ENCODE results near the gene RPS15.

RPS15 gene

DNA sequence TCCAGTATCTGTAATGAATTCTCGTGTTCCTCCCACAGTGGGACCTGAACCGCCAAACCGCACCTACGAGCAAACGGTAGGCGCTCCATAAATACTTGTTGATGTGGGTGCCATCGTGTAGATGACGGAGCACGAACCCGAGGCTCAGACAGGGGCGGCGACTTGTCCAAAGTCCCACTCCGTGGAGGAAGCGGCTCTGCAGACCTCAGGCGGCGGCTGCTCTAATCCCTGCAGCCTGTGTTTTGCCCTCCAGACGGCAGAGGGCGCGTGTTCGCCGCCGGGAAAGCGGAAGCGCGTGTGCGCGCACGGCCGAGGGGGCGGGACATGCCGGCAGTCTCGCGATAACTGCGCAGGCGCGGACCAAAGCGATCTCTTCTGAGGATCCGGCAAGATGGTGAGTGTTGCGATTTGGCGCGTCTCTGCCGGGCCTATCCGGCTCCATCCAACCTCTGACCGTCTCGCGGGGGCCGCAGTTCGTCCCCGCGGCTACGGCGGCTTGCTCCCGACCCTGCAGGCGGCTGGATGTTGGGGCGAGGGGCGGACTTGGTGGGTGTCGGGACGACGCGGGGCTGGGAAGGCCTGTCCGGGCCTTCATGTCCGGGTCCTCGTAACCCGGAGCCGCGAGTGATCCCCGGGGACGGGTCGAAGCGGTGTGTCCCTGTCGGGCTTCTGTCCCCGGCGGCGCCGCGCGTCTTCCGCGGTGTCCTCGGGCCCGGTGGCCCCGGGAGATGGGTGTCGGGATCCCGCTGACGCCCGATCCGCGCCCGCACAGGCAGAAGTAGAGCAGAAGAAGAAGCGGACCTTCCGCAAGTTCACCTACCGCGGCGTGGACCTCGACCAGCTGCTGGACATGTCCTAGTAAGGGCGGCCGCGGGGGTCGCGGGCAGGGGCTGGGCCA, at the start of gene RPS15:
RPS15 (plus strand) TSS at position 362 of the 898 bp plus-strand sequence; CDS start at position 392, 30 bp downstream.
- DNase-seq: peak; percentile 87 to 95 (median 94)

DNA sequence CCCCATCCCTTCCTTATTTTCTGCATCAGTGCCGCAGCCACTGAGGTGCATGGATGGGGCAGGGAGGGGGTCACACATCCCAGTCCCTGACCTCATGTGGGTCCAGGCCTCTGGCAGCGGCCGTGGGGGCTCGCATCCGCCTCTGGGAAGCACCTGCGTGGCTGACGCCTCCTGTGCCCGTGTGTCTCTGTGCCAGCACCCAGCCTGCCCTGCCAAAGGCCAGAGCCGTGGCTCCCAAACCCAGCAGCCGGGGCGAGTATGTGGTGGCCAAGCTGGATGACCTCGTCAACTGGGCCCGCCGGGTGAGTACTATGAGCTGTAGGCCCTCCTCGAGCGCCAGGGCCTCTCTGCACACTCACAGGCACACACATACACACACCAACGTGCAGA, 49.6 kb upstream of the RPS15 start:
- DNase-seq: no peak

DNA sequence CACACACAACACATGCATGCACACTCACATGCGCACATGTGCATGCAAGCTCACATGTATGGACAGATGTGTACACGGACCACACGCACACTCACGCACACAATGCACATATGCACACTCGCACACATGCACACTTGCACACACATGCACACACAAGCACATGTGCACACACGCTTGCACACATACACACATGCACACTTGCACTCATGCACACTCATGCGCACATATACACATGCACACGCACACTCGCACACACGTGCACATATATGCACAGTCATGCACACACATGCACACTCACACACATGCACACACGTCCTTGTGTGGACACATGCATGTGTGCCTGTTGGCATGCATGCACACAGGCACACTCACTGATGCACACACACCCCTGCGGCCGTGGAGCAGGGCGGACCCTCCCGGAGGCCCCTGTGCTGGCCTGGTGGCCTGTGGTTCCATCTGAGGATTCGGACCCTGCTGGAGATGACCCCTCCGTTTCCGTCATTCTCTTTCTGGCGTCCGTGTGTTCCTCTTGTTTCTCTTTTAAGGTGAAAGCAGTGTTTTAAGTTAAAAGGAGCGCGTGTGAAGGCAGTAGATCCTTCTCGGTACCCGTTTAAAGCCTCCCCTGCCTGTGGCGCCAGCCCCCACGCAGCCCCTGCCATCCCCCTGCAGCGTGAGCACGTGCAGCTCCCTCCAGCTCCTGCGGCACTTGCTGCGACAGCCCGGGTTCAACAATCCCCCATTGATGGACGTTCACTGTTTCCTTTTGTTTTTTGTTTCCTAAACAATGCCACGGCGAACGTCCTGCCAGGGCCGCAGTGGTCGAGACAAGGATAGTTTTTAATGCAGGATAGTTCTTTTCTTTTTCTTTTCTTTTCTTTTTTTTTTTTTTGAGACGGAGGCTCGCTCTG, 48.9 kb upstream of the RPS15 start:
- no peak for DNase-seq

DNA sequence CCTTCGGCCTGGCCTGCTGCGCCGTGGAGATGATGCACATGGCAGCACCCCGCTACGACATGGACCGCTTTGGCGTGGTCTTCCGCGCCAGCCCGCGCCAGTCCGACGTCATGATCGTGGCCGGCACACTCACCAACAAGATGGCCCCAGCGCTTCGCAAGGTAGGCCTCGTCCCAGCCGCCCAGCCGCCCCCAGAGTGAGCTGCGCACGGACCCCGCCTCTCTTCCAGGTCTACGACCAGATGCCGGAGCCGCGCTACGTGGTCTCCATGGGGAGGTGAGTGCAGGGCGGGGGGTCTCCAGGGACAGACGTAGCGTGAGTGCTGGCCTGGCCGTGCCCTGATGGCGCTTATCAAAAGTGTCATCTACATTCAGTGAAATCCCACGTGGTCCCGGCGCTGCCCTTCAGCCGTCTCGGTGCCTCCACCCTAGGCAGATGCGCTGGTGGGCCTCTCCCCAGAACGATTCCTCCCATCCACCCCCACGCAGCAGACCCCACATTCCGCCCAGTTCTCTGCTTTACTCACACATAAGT, 47.2 kb upstream of the RPS15 start:
- no peak for DNase-seq

DNA sequence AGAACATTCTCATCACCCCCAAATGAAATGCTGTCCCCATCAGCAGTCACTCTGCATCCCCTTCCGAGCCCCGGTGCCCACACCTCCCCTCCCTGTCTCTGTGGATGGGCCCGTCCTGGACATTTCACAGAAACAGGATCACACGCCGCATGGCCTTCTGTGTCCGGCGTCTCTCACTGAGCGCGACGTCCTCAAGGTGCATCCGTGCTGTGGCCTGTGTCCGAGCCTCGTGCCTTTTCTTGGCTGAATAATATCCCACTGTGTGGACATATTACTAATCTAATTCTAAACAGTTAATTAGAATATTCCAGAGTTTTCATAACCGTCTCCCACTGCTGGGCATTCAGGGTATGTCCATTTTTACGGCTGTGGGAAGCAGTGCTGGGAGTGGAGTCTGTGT, 45.8 kb upstream of the RPS15 start:
- no peak for DNase-seq

DNA sequence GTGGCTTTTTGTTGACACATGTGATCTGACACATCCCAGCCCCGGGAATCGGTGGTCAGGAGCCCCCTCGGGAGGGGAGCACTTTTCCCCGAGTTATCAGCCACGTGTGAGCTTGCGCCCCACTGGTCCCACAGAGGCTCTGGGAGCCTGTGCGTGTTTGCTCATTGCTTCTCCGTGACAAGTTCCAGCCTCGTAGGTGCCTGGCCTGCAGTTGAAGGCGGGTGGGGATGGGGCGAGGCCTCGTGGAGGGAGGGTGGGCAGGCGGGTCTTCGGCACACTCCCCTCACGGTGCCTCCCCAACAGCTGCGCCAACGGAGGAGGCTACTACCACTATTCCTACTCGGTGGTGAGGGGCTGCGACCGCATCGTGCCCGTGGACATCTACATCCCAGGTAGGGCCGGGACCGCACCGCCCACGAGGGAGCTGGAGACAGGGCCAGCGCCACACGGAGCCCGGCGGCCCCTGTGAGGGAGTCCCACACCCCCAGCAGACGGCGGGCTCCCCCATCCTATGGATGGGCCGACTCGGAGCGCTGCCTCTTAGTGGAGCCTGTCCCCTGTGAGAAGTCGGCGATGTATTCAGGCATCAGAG, 45.2 kb upstream of the RPS15 start:
- no peak for DNase-seq

DNA sequence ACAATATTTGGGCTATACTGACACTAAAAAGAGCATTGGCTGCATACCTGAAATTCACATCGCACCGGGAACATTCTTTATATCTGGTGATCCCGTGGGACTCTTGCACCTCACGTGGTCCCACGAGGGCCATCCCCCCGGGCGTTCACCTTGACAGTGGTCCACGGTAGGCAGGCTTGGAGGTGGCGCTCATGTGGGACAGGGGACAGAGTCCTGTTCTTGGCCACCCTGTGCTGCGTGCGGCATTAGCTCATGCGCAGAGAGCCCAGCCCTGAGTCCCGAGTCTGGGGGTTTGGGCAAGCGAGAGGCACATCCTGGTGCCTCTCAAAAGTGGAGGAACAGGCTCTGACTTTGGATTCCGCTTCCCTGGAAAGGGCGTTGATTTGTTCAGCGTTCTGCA, 44.4 kb upstream of the RPS15 start:
- no peak for DNase-seq

DNA sequence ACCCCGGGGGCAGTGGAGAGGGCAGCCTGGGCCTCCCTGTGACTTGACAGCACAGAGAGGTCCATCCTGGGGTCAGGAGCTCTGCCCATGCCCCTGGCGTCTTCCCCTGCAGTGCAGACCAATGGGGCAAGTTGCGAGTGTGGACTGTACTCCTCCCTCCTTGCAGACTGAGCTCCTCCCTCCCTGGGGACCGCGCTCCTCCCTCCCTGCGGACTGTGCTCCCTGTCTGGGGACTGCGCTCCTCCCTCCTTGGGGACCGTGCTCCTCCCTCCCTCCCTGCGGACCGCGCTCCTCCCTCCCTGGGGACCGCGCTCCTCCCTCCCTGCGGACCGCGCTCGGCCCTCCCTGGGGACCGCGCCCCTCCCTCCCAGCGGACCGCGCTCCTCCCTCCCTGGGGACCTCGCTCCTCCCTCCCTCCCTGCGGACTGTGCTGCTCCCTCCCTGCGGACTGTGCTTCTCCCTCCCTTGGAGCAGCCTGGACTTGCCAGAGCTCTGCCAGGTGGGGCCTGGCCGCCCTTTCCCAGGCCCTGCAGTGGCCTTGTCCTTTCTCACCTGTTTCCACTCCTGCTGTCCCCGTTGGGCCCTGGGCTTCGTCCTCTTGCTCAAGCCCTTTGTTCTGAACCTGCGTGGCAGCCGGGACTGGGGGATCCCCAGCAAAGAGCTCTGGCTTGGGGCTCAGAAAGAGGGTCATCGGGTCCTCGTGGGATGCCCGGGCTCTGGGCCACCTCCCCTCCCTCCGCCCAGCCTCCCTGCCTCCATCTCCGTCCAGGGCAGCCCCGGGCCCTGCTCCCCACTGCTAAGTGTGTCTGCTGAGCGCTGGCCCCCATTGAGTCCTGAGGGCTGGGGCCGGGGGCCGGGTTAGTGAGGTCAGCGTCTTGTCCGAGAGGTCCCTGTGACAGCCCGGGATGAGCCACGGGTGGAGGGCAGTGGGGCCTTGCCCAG, 43.7 kb upstream of the RPS15 start:
- DNase-seq: no peak

DNA sequence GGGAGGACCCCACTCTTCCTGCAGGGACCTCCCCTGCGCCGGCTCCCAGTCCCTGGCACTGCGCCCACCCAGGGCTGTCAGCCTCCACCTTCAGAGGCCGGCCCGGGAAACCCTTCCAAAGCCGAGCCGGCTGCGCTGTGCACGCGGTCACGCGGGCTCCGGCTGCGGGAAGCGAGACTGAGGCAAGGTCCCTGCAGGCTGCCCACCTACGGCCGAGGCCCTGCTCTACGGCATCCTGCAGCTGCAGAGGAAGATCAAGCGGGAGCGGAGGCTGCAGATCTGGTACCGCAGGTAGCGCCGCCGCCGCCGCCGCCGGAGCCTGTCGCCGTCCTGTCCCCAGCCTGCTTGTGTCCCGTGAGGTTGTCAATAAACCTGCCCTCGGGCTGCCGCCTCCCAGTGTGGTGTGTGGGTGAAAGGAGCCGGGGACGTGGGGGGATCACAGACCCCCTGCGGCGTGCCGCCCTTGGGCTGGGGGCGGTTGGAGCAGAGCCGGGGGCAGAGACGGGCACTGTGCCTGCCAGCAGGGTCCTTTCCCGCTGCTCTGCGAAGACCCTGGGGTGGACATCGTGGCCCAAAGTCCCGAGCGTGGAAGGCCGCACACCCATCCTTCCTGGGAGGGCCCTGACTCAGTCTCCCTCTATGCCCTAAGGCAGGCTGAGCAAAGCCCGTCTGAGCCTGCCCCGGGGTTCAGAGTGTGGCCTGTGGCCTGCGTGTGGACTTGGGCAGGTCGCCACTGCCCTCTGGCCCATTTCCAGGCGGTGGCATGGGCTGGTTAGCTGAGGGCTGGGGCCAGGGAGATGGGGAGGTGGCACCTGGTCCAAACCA, 42.8 kb upstream of the RPS15 start:
- DNase-seq: no peak

DNA sequence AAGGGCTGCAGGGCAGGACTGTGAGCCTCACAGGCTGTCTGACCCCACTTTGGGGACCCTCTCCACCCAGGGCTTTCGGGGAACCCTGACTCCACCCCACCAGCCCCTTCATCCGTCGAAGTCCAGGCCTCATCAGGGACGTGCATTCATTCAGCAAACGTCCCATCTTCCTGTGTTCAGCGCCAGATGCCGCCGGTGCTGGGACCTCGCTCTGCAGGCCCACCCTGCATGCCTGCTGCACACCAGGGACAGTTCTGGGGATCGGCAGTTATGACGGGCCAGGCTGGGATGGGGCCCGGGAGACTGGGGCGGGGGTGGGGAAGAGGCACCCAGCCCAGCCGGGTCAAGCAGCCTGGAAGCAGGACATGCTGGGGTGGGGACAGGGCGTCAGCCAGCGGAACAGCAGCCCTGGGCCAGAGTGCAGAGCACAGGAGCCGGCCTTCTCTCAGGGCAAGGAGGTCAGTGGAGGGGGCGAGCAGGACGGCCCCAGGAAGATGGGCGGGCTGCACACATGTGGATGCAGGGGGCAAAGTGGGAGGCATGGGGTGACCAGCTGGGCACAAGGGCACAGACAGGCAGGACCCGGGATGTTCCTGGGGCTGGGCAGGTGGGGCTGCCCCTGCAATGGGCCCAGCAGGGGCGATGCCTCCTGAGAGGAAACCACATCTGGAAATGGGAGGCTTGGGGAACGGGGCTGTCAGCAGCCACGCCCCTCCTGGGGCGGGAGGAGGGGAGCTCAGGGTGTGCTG, 42.0 kb upstream of the RPS15 start:
- no peak for DNase-seq

DNA sequence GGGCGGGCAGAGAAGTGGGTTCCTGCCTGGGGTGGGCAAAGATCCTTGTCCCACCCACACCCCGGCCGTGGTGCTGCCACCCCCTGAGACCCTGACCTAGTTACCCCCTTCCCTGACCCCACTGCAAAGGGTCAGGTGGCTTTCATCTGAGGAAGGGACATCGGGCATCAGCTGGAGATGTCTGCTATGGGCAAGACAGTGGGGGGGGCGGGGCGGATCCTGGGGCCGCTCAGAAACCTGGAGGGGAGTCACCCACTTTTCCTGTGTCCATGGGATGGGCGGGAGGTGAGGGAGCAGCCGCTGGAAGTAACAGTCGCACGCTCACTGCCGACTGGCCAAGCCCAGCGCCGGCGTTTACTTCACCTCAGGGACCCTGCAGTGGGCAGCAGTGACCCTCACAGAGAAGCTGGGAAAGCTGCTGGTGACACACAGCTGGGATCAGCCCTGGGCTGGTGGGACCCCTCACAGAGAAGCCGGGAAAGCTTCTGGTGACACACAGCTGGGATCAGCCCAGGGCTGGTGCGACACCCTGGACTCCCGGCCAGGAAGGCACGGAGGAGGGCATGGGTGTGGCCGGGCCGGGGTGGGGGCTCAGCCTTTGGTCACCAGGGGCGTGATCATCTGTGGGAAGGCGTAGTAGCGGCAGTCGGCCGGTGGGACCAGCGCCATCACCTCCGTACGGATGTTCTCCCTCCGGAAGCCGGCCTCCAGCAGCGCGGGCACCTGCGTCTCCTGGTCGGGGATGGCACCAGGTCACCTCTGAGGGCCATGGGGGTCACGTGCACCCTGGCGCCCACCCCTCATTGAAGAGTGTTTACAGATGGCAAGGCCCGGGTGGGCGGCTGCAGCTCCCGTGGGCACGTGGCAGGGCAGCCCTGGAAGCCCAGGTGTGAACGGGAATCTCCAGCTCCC, 41.2 kb upstream of the RPS15 start:
- no peak for DNase-seq

DNA sequence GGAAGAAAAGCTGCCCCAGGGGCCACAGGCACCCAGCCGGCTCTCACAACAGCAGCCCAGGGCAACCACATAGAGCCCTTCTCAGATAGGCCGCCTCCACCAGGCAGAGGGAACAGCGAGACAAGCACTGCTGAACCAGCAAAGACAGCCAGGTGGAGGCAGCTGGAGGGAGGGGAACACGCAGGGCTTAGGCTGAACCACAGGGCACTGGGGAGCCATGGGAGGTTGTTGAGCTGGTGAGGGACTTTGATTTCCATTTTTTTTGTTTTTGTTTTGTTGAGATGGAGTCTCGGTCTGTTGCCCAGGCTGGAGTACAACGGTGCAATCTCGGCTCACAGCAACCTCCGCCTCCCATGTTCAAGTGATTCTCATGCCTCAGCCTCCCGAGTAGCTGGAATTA, 40.4 kb upstream of the RPS15 start:
- DNase-seq: no peak

DNA sequence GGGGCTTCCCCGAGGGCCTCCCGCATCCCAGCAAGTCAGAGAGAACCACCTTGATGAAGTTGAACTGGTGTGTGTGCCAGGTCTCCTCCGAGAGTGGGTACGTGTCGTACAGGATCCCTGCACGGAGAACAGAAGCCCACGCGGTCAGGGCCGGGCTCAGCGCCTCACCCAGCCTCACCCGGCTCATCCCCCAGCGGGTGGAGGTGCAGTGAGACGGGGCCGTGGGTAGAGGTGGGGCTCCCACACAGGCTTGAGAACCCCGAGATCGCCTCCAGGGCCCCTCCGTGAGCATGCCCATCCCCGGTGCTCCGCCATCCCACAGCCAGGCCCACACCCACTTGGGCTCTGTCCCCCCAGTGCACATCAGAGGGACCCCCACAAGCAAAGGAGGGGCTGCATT, 39.1 kb upstream of the RPS15 start:
- DNase-seq: no peak

DNA sequence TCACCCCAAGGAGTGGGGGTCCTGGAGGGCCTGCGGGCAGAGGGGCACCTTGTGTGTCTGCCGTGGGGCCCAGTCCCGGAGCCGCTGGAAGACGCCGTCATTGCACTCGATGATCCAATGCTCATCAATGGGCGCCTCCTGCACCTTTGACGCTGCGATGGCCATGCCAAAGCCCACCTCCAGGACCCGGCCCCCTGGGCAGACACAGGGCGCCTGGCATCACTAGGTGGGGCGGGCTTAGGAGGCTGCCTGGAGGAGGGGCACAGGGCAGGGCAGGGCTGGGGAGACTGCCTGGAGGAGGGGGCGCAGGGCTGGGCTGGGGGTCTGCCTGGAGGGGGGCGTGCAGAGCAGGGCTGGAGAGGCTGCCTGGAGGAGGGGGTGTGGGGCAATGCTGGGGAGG, 38.5 kb upstream of the RPS15 start:
- no peak for DNase-seq

DNA sequence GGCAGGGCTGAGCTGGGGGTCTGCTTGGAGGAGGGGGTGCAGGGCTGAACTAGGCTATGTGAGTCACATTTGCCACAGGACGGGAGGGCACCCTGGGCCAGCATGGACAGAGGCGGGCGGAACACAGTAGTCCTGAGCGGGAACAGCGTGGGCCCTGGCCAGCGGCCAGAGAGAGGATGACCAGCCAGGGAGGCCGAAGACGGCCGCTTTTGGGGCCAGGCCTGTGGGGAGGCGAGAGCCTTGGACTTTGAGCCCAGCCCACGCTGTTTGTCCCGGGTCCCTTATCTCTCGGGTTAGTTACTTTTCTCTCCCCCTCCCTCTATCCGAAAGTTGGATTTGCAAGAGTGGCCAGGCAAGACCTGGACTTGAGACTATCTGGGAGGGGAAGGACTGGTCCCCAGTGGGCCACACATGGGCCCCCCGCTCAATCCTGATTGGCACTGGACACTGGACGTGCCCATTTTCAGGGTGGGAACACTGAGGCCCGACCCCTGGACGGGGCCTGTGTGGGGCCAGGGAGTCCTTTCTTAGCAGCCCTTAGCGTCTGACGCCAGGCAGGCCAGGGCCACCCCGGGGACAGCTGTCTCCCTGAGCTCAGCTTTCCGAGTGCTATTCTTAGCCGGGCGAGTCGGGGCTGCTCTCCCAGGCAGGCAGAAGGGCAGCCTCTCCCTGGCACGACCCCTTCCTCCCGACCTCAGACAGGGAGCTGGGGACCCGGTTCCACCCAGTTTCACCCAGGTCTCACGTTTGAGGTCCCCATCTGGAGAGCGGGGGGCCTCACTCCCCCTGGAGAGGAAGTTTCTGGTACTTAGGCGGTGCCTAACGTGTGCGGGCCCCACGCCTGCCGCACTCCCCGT, 37.7 kb upstream of the RPS15 start:
- no peak for DNase-seq

DNA sequence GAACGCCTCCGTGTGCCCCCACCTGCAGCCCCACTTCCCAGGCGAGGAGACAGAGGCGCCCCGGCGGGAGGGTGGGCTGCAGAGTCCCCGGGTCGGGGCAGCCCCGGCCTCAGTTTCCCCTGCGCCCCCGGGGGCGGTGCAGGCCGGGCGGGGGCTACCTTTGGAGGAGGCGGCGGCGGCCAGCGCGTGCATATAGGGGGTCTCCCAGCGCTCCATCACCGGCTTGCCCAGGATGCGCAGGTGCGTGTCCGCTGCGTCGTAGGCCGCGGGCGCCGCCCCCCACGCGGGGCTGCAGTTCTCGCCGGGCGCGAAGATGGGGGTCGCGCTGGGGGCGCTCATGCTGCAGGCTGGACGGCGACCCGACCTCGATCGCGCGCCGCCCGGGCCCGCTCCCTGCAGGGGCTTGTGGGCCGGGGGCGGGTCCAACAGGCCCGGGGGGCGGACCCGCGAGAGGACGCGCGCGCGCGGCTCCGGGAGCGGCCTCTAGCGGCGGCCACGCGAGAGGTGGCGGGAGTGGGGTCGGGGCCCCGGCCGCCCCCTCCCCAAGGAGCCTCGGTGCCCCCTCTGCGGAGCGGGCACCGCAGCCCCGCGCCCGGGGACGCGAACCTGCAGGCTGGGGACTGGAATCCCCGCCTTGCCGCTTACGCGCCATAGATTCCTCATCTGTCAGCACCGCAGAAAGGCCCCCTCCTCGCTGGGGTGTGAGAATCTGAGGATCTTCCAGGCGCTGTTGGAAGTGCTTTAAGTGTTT, 36.9 kb upstream of the RPS15 start, which contains the start of gene GAMT:
GAMT (minus strand) TSS at position 405 of the 751 bp plus-strand sequence; CDS start at position 339, 66 bp downstream.
- peak in 2 of 4 experiments; percentile 17 to 65 for DNase-seq

DNA sequence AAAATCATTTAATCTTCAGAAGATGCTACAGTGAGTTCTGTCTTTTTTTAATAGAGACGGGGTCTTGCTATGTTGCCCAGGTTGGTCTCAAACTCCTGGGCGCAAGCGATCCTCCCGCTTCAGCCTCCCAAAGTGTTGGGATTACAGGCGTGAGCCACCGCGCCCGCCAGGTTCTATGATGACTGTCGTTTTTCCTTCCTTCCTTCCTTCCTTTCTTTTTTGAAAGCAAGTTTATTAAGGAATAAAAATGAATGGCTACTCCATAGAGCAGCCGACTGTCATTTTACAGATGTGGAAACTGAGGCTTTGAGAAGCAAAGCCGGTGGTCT, 36.3 kb upstream of the RPS15 start:
- no peak for DNase-seq

Data from activated naive CD4-positive, alpha-beta T cell (primary cell).